A549 (cell line): ENCODE data around the gene GPATCH8.
"Not testable (repeated sequence)": the region's sequence is repeated elsewhere in the genome, so short reads cannot be mapped to it uniquely, and the experiment has no call there.

ENCODE experiments used
- ATOH8 ChIP-seq: fragments of 250-450 bp; sonication (Bioruptor Pico); IDR thresholded peaks from 2 replicates; pipeline ENCODE4 v1.5.0; 2020; ENCODE audit warnings: low read depth, mild to moderate bottlenecking, moderate library complexity
- RAD21 ChIP-seq, 2 experiments: fragments of >200 bp in 1 of 2; sonication (Bioruptor Twin) in 1 of 2; formaldehyde crosslinking in 1 of 2; IDR thresholded peaks in 1 of 2; conservative IDR thresholded peaks in 1 of 2; 2 replicates in 1 of 2; 3 replicates in 1 of 2; pipeline ENCODE4 v1.6.1; 2012 to 2018; ENCODE audit warnings: inconsistent platforms in 1 of 2

- TF ChIP-seq RAD21 (conservative IDR thresholded peaks at IDR 0.05 in 1 of 2, IDR thresholded peaks at IDR 0.05 in 1 of 2); ATOH8 (CRISPR knock-in tag): not testable (repeated sequence)
These were observed 3.9 kb upstream of the GPATCH8 start for GRCh38 chr17:44506939-44507604.
